GM12878 (cell line): ENCODE data around the gene CAPZB. TPM values are rescaled to one million over a fixed set of nuclear protein-coding genes. Genes with fewer than 3 reads are reported as not detected.

Experiments used
- ATAC-seq: fragments of 200-7000 bp; cut with Tn5 transposase; 3 replicates; pipeline ENCODE4 v1.9.1; 2020; ENCODE audit warnings: mild to moderate bottlenecking, moderate library complexity
- BruUV-seq: library from RNA; stranded (reverse); fragments of 400-500 nt; replicated peaks from 2 replicates; lab custom pipeline; 2021; lab: Mats Ljungman, UMichigan
- CTCF ChIA-PET: fragments of 300-600 bp; sonication (Branson Sonifier 250); formaldehyde crosslinking; extraction: SDS; loops from one replicate; lab custom pipeline; 2021; ENCODE audit warnings: inconsistent platforms; lab: Yijun Ruan, JAX
- POLR2A ChIA-PET: fragments of 350-600 bp; formaldehyde crosslinking; extraction: SDS; loops from one replicate; lab custom pipeline; 2021; ENCODE audit warnings: inconsistent platforms; lab: Charles Lee
- RAD21 ChIA-PET: fragments of 300-600 bp; sonication (Branson Sonifier 250); formaldehyde crosslinking; loops from one replicate; lab custom pipeline; 2023; ENCODE audit warnings: antibody characterized with exemption; ENCODE audit not compliant: unreplicated experiment; lab: Charles Lee
- SMC1A ChIA-PET: fragments of 300-600 bp; sonication (Branson Sonifier 250); formaldehyde crosslinking; loops from one replicate; lab custom pipeline; 2023; ENCODE audit not compliant: unreplicated experiment, uncharacterized antibody; lab: Charles Lee
- DNase-seq: peaks from one replicate; pipeline ENCODE4 v3.0.0-alpha.2; 2011; ENCODE audit warnings: low read depth, low spot score
- FAIRE-seq: peaks from 3 replicates; lab custom pipeline; 2011; peaks lifted over from hg19 to GRCh38; lab: Jason Lieb, UNC
- H2AFZ ChIP-seq: 2 replicates; pipeline ENCODE4 v1.6.0; 2011; ENCODE audit warnings: low read depth, low read length, control low read depth; ENCODE audit not compliant: control insufficient read depth
- H3K27ac ChIP-seq: 2 replicates; pipeline ENCODE4 v1.5.1; 2011; ENCODE audit warnings: control low read depth; ENCODE audit not compliant: control insufficient read depth, insufficient read depth
- H3K27me3 ChIP-seq, 2 experiments: replicated peaks in 1 of 2; 2 replicates each; pipeline versions ENCODE4 v1.6.0 to v1.6.1; 2011; ENCODE audit warnings: low read length in 1 of 2; ENCODE audit not compliant: control insufficient read depth in 2 of 2, insufficient read depth in 2 of 2
- H3K36me3 ChIP-seq, 2 experiments: 2 replicates each; pipeline ENCODE4 v1.5.1; 2011; ENCODE audit warnings: low read length in 1 of 2; ENCODE audit not compliant: control insufficient read depth in 2 of 2, insufficient read depth in 2 of 2
- H3K4me1 ChIP-seq: 2 replicates; pipeline ENCODE4 v1.6.1; 2011; ENCODE audit warnings: mild to moderate bottlenecking, low read length, moderate library complexity, mixed read lengths; ENCODE audit not compliant: control insufficient read depth, insufficient read depth
- H3K4me2 ChIP-seq: 2 replicates; pipeline ENCODE4 v1.6.0; 2011; ENCODE audit warnings: control low read depth; ENCODE audit not compliant: control insufficient read depth, insufficient read depth
- H3K4me3 ChIP-seq: fragments of 200-600 bp; sonication (generic); 2 replicates; pipeline ENCODE4 v1.5.1; 2016
- H3K79me2 ChIP-seq: 2 replicates; pipeline ENCODE4 v1.6.0; 2011; ENCODE audit warnings: low read length; ENCODE audit not compliant: control insufficient read depth, insufficient read depth
- H3K9ac ChIP-seq: 2 replicates; pipeline ENCODE4 v1.8.0; 2011; ENCODE audit warnings: low read length, control low read depth, mixed read lengths; ENCODE audit not compliant: control insufficient read depth, insufficient read depth
- H3K9me3 ChIP-seq: replicated peaks from 3 replicates; pipeline ENCODE4 v1.5.1; 2011; ENCODE audit warnings: mild to moderate bottlenecking, low read length; ENCODE audit not compliant: control insufficient read depth, insufficient read depth
- H4K20me1 ChIP-seq: 2 replicates; pipeline ENCODE4 v1.6.0; 2011; ENCODE audit not compliant: control insufficient read depth, insufficient read depth
- MYC ChIP-seq: IDR thresholded peaks from 2 replicates; pipeline ENCODE4 v1.6.1; 2011; ENCODE audit warnings: mild to moderate bottlenecking, low read length, moderate library complexity, inconsistent platforms; ENCODE audit not compliant: insufficient read depth, insufficient replicate concordance, insufficient read length, severe bottlenecking
- NR2C2 ChIP-seq: IDR thresholded peaks from 2 replicates; pipeline ENCODE4 v1.6.1; 2011; ENCODE audit warnings: borderline replicate concordance, low read depth; ENCODE audit not compliant: control insufficient read depth, insufficient read length
- NRF1 ChIP-seq: conservative IDR thresholded peaks from 2 replicates; pipeline ENCODE4 v1.6.1; 2011; ENCODE audit warnings: mild to moderate bottlenecking, low read depth, low read length, improper control_type of control experiment
- POLR2AphosphoS5 ChIP-seq: IDR thresholded peaks from 2 replicates; pipeline ENCODE4 v1.6.1; 2011; ENCODE audit warnings: mild to moderate bottlenecking, low read length, inconsistent platforms
- SREBF1 ChIP-seq: IDR thresholded peaks from 2 replicates; pipeline ENCODE4 v1.6.1; 2012; ENCODE audit warnings: mild to moderate bottlenecking, low read length
- STAT1 ChIP-seq: fragments of 450-650 bp; conservative IDR thresholded peaks from 2 replicates; pipeline ENCODE4 v1.6.1; 2014; ENCODE audit warnings: antibody characterized with exemption, mild to moderate bottlenecking
- TAF1 ChIP-seq: IDR thresholded peaks from 2 replicates; pipeline ENCODE4 v1.6.1; 2011; ENCODE audit warnings: mild to moderate bottlenecking, low read depth, low read length, borderline replicate concordance
- TBL1XR1 ChIP-seq: IDR thresholded peaks from 2 replicates; pipeline ENCODE4 v1.6.1; 2012; ENCODE audit warnings: low read depth, low read length, improper control_type of control experiment
- WGBS: methylation state at CpG from one replicate; pipeline ENCODE4 v1.1.6; 2016; ENCODE audit warnings: low lambda C conversion rate; ENCODE audit not compliant: insufficient replicate concordance, insufficient coverage; ENCODE audit errors: missing lambda C conversion rate; 5-methylcytosine and 5-hydroxymethylcytosine counted together
- in situ Hi-C: fragments of 300-500 bp; cut with MboI; formaldehyde crosslinking; loops from 9 replicates; pipeline ENCODE4 v1.14.3; 2018; ENCODE audit warnings: mixed read lengths
- intact Hi-C: fragments of 100-400 bp; cut with micrococcal nuclease; formaldehyde crosslinking; loops from one replicate; pipeline ENCODE4 v1.14.2; 2022; ENCODE audit not compliant: unreplicated experiment
- polyA plus RNA-seq, 11 experiments: library from polyadenylated mRNA; depleted of rRNA in 4 of 11; unstranded in 6 of 11; stranded (reverse) in 5 of 11; fragments of >200 nt; fragmentation: Nextera tagmentation in 4 of 11; fragmentation: Illumina TruSeq in 1 of 11; extraction: Ambion mirVana in 4 of 11; extraction: Trizol in 1 of 11; gene quantifications; 1 replicate in 1 of 11; 2 replicates in 10 of 11; pipeline versions ENCODE4 v1.2.1 to v1.2.3, GENCODE V29; 2011 to 2016; ENCODE audit warnings: inconsistent platforms in 2 of 11, missing spikeins in 2 of 11, low read depth in 1 of 11
- total RNA-seq, 4 experiments: library from RNA; depleted of rRNA in 3 of 4; stranded (reverse); fragments of >200 nt in 3 of 4; fragmentation: Illumina TruSeq in 1 of 4; extraction: Trizol in 1 of 4; gene quantifications; 2 replicates each; pipeline versions ENCODE4 v1.2.1 to v1.2.3, GENCODE V29; 2013 to 2021
- TF ChIP-seq, protein P1 (sequence below): IDR thresholded peaks from 2 replicates; pipeline ENCODE4 v1.6.1; 2012; ENCODE audit warnings: mild to moderate bottlenecking, low read depth, low read length
- TF ChIP-seq, protein P2 (sequence below): IDR thresholded peaks from 2 replicates; pipeline ENCODE4 v1.6.1; 2012; ENCODE audit warnings: improper control_type of control experiment, low read depth, low read length; ENCODE audit not compliant: insufficient replicate concordance
- TF ChIP-seq, protein P3 (sequence below): fragments of 450-650 bp; IDR thresholded peaks from 2 replicates; pipeline ENCODE4 v1.6.1; 2016; ENCODE audit warnings: mild to moderate bottlenecking, moderate library complexity, borderline replicate concordance

CAPZB gene
- total and polyA plus RNA-seq, 10 of the 15 experiments (the other 5 are each of a cell fraction or from before 2014, with no cell fraction given) = 104 to 454 (median 213) TPM

GRCh38 chr1:19452221-19452663 lies 33.1 kb downstream of the CAPZB start:
- CTCF ChIA-PET = no interaction called here
- Histone ChIP-seq H3K36me3 (peaks cover 9 to 14% of the 10 kb centered on the region in 2 experiments; a peak in 3 of 4 replicates), H3K4me2 (no peak overlapping the region), H3K9ac (no peak overlapping the region), H3K4me3 (no peak overlapping the region), H3K9me3 (no peaks in the 10 kb centered on the region), H3K4me1 (peaks cover 47% of the 10 kb centered on the region), H3K27me3 (no peaks in the 10 kb centered on the region), H2AFZ (no peak overlapping the region), H3K79me2 (peaks cover 95% of the 10 kb centered on the region), H4K20me1 (peaks cover 22% of the 10 kb centered on the region), H3K27ac (no peak overlapping the region)
- RAD21 ChIA-PET = no interaction called here
- BruUV-seq = no TSS peak
- ATAC-seq (no peak), DNase-seq (no peak), FAIRE-seq (no peak)
- in situ Hi-C loops (no loop called here), intact Hi-C loops (no loop called here)
- 83% methylated on average over 12 of the region's 12 CpGs for WGBS
- SMC1A ChIA-PET = no interaction called here
- POLR2A ChIA-PET = interaction anchor here (0.6 to 0.9 kb wide), 2 partner anchors 21 to 59 kb away, joined by 4 read pairs; no protein-coding TSS in a partner anchor
- TF ChIP-seq TBL1XR1 (no peak), NR2C2 (no peak), STAT1 (no peak), NRF1 (no peak), POLR2AphosphoS5 (no peak), SREBF1 (no peak), TAF1 (no peak), MYC (no peak)
- TF ChIP-seq, protein P1, sequence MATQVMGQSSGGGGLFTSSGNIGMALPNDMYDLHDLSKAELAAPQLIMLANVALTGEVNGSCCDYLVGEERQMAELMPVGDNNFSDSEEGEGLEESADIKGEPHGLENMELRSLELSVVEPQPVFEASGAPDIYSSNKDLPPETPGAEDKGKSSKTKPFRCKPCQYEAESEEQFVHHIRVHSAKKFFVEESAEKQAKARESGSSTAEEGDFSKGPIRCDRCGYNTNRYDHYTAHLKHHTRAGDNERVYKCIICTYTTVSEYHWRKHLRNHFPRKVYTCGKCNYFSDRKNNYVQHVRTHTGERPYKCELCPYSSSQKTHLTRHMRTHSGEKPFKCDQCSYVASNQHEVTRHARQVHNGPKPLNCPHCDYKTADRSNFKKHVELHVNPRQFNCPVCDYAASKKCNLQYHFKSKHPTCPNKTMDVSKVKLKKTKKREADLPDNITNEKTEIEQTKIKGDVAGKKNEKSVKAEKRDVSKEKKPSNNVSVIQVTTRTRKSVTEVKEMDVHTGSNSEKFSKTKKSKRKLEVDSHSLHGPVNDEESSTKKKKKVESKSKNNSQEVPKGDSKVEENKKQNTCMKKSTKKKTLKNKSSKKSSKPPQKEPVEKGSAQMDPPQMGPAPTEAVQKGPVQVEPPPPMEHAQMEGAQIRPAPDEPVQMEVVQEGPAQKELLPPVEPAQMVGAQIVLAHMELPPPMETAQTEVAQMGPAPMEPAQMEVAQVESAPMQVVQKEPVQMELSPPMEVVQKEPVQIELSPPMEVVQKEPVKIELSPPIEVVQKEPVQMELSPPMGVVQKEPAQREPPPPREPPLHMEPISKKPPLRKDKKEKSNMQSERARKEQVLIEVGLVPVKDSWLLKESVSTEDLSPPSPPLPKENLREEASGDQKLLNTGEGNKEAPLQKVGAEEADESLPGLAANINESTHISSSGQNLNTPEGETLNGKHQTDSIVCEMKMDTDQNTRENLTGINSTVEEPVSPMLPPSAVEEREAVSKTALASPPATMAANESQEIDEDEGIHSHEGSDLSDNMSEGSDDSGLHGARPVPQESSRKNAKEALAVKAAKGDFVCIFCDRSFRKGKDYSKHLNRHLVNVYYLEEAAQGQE = no peak
- TF ChIP-seq, protein P2, sequence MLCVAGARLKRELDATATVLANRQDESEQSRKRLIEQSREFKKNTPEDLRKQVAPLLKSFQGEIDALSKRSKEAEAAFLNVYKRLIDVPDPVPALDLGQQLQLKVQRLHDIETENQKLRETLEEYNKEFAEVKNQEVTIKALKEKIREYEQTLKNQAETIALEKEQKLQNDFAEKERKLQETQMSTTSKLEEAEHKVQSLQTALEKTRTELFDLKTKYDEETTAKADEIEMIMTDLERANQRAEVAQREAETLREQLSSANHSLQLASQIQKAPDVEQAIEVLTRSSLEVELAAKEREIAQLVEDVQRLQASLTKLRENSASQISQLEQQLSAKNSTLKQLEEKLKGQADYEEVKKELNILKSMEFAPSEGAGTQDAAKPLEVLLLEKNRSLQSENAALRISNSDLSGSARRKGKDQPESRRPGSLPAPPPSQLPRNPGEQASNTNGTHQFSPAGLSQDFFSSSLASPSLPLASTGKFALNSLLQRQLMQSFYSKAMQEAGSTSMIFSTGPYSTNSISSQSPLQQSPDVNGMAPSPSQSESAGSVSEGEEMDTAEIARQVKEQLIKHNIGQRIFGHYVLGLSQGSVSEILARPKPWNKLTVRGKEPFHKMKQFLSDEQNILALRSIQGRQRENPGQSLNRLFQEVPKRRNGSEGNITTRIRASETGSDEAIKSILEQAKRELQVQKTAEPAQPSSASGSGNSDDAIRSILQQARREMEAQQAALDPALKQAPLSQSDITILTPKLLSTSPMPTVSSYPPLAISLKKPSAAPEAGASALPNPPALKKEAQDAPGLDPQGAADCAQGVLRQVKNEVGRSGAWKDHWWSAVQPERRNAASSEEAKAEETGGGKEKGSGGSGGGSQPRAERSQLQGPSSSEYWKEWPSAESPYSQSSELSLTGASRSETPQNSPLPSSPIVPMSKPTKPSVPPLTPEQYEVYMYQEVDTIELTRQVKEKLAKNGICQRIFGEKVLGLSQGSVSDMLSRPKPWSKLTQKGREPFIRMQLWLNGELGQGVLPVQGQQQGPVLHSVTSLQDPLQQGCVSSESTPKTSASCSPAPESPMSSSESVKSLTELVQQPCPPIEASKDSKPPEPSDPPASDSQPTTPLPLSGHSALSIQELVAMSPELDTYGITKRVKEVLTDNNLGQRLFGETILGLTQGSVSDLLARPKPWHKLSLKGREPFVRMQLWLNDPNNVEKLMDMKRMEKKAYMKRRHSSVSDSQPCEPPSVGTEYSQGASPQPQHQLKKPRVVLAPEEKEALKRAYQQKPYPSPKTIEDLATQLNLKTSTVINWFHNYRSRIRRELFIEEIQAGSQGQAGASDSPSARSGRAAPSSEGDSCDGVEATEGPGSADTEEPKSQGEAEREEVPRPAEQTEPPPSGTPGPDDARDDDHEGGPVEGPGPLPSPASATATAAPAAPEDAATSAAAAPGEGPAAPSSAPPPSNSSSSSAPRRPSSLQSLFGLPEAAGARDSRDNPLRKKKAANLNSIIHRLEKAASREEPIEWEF = no peak
- TF ChIP-seq, protein P3, sequence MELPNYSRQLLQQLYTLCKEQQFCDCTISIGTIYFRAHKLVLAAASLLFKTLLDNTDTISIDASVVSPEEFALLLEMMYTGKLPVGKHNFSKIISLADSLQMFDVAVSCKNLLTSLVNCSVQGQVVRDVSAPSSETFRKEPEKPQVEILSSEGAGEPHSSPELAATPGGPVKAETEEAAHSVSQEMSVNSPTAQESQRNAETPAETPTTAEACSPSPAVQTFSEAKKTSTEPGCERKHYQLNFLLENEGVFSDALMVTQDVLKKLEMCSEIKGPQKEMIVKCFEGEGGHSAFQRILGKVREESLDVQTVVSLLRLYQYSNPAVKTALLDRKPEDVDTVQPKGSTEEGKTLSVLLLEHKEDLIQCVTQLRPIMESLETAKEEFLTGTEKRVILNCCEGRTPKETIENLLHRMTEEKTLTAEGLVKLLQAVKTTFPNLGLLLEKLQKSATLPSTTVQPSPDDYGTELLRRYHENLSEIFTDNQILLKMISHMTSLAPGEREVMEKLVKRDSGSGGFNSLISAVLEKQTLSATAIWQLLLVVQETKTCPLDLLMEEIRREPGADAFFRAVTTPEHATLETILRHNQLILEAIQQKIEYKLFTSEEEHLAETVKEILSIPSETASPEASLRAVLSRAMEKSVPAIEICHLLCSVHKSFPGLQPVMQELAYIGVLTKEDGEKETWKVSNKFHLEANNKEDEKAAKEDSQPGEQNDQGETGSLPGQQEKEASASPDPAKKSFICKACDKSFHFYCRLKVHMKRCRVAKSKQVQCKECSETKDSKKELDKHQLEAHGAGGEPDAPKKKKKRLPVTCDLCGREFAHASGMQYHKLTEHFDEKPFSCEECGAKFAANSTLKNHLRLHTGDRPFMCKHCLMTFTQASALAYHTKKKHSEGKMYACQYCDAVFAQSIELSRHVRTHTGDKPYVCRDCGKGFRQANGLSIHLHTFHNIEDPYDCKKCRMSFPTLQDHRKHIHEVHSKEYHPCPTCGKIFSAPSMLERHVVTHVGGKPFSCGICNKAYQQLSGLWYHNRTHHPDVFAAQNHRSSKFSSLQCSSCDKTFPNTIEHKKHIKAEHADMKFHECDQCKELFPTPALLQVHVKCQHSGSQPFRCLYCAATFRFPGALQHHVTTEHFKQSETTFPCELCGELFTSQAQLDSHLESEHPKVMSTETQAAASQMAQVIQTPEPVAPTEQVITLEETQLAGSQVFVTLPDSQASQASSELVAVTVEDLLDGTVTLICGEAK = no peak
